ENCODE measurements around the gene ADCY10. TPM values are rescaled to one million over a fixed set of nuclear protein-coding genes. Genes with fewer than 3 reads are reported as not detected.

Gene ADCY10
- total RNA-seq, 3 donors from 2014 or later = under 0.01 to 0.16 (median 0.15) TPM

GRCh38 chr1:167795810-167796740, 117.9 kb downstream of the ADCY10 start:
- intact Hi-C loops (cut with DNase I; ENCODE audit: low total_unique reads) = no loop called here
- DNase-seq (ENCODE audit: low spot score in 2 of 2) = no peak
- no peaks in the 10 kb centered on the region for H3K9me3 ChIP-seq
- no peaks in the 10 kb centered on the region for H3K36me3 ChIP-seq
- peak overlapping the region; percentile 33 to 82 for H3K27ac ChIP-seq
- no peak overlapping the region for H3K4me3 ChIP-seq
- H3K27me3 ChIP-seq = no peaks in the 10 kb centered on the region
- peaks cover 9 to 12% of the 10 kb centered on the region in 2 donors for H3K4me1 ChIP-seq
- TF ChIP-seq, protein P1, sequence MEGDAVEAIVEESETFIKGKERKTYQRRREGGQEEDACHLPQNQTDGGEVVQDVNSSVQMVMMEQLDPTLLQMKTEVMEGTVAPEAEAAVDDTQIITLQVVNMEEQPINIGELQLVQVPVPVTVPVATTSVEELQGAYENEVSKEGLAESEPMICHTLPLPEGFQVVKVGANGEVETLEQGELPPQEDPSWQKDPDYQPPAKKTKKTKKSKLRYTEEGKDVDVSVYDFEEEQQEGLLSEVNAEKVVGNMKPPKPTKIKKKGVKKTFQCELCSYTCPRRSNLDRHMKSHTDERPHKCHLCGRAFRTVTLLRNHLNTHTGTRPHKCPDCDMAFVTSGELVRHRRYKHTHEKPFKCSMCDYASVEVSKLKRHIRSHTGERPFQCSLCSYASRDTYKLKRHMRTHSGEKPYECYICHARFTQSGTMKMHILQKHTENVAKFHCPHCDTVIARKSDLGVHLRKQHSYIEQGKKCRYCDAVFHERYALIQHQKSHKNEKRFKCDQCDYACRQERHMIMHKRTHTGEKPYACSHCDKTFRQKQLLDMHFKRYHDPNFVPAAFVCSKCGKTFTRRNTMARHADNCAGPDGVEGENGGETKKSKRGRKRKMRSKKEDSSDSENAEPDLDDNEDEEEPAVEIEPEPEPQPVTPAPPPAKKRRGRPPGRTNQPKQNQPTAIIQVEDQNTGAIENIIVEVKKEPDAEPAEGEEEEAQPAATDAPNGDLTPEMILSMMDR (IDR thresholded peaks at IDR 0.05) = no peak
- TF ChIP-seq POLR2AphosphoS5 (IDR thresholded peaks at IDR 0.05) = no peak
- TF ChIP-seq POLR2A (IDR thresholded peaks at IDR 0.05) = no peak

DNA sequence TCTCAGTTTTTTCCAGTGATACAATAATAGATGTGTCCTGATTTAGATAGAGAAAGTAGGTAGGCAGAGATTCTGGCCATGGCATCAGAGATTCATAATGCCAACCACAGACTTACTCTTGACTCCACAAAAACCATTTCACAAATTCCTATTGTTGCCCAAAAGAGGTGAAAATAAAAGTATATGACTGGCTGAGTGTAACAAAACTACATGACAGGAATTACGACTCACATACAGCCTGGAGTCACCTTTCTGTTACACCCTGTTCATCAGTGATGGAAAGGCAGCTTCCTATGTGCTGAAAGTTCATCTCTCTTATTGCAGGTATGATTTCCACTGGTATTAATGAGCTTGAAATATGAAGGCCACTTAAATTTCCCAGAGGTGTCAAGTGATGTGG, 119.9 kb downstream of the ADCY10 start:
- Histone ChIP-seq H3K36me3 (no peaks in the 10 kb centered on the region), H3K9me3 (no peaks in the 10 kb centered on the region), H3K27ac (no peak overlapping the region), H3K27me3 (no peaks in the 10 kb centered on the region), H3K4me1 (peaks cover 9 to 16% of the 10 kb centered on the region in 2 donors), H3K4me3 (no peak overlapping the region)
- TF ChIP-seq, protein P1 (IDR thresholded peaks at IDR 0.05) = no peak
- TF ChIP-seq POLR2AphosphoS5 (IDR thresholded peaks at IDR 0.05) (no peak), POLR2A (IDR thresholded peaks at IDR 0.05) (no peak)
- intact Hi-C loops (cut with DNase I; ENCODE audit: low total_unique reads) = no loop called here
- no peak for DNase-seq (ENCODE audit: low spot score in 2 of 2)

DNA sequence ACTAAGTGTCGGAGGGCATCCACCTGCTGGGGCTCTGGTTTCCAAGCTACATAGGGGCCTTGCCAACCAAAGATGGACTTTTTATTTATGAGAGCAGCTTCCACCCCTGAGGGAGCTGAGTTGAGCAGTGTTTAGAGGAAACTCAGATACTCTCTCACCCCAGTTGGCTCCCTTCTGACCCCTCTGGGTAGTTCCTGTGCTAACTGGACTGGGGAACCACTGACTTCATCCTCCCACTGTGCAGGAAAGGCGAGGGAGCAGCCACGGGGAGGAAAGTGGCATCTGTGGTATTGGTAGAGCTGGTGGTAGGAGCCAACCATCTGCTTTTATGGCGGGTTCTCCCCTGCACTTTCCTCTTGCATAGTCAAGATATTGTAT, 121.8 kb downstream of the ADCY10 start:
- no peaks in the 10 kb centered on the region for H3K36me3 ChIP-seq
- no peaks in the 10 kb centered on the region for H3K27me3 ChIP-seq
- H3K4me1 ChIP-seq = peaks cover 9 to 16% of the 10 kb centered on the region in 2 donors
- intact Hi-C loops (cut with DNase I; ENCODE audit: low total_unique reads) = no loop called here
- H3K4me3 ChIP-seq = no peak overlapping the region
- H3K27ac ChIP-seq = peak overlapping the region; percentile 41 to 53
- no peaks in the 10 kb centered on the region for H3K9me3 ChIP-seq
- TF ChIP-seq POLR2AphosphoS5 (IDR thresholded peaks at IDR 0.05) = no peak
- no peak for TF ChIP-seq POLR2A (IDR thresholded peaks at IDR 0.05)
- TF ChIP-seq, protein P1 (IDR thresholded peaks at IDR 0.05) = no peak
- DNase-seq (ENCODE audit: low spot score in 2 of 2) = no peak

DNA sequence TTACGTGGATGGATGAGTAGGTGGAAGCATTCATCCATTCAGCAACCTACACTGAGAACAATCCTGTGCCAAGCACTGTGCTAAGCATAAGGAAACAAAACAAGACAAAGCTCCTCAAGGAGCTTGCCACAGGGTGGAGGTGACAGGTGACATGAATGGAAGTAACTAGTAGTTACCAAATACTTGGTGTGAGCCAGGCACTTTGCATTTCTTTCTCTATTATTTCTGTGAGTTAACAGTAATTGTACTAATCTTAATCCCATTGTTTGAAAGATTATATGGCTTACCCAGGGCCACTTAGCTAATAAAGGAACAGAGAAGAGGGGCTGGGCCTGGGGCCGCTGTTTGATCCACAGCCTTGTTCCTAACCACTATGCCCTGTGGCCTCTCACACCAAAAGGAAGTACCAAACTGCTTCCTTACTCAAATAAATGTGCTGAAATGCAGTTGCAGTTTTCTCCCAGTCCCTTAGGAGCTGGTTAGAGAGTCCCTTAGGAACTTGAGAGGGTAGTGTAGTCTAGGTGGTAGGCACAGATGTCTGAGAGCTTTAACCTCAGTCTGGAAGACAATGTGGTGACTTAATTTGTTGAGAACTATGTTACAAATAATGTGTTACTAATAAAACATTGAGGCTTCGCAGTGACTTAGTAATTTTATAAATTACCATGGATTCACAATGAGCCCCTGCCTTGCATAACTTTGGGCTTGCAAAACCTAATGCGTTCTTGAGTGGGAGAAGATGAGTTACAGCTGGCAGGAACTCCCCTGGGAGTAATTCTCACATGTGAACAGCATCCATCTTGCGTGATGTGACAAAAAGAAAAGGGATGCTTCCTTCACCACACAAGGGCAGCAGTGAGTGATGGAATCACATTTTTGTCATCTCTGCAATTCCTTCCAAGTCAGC, 122.4 kb downstream of the ADCY10 start:
- intact Hi-C loops (cut with DNase I; ENCODE audit: low total_unique reads) = no loop called here
- Histone ChIP-seq H3K27ac (peak overlapping the region; percentile 41 to 80), H3K4me1 (peaks cover 9 to 16% of the 10 kb centered on the region in 2 donors), H3K36me3 (no peaks in the 10 kb centered on the region), H3K9me3 (no peaks in the 10 kb centered on the region), H3K4me3 (no peak overlapping the region), H3K27me3 (no peaks in the 10 kb centered on the region)
- TF ChIP-seq POLR2AphosphoS5 (IDR thresholded peaks at IDR 0.05) = peak; percentile 20 to 98 (median 55)
- TF ChIP-seq, protein P1 (IDR thresholded peaks at IDR 0.05) = no peak
- DNase-seq (ENCODE audit: low spot score in 2 of 2) = no peak
